Activated T-helper 1 cell treated with anti-CD3 and anti-CD28 coated beads, Interleukin-12 subunit alpha, Interleukin-12 subunit beta, Interleukin-2, Interleukin-4 antibody, amounts not matched to agents 30 ng/mL and 10 ng/mL and 1 ng/mL, durations not matched to agents 14 hours and 24 hours and 36 hours (primary cell): Measurements from ENCODE around the gene NDST1. TPM values are rescaled to one million over a fixed set of nuclear protein-coding genes. Genes with fewer than 3 reads are reported as not detected.

Experiments
- DNase-seq: peaks from one replicate; pipeline ENCODE4 v3.0.0; 2021; ENCODE audit warnings: low spot score
- H3K27ac Mint-ChIP-seq: one replicate; pipeline ENCODE4 v1.8.0; 2021; ENCODE audit warnings: mild to moderate bottlenecking, mixed read lengths
- H3K27me3 Mint-ChIP-seq: one replicate; pipeline ENCODE4 v1.8.0; 2022; ENCODE audit warnings: mild to moderate bottlenecking, moderate library complexity, mixed read lengths; ENCODE audit not compliant: insufficient read depth
- H3K36me3 Mint-ChIP-seq: one replicate; pipeline ENCODE4 v1.8.0; 2021; ENCODE audit warnings: low read depth, mixed read lengths
- H3K4me1 Mint-ChIP-seq: one replicate; pipeline ENCODE4 v1.8.0; 2021; ENCODE audit warnings: low read depth, mixed read lengths
- H3K4me3 Mint-ChIP-seq: one replicate; pipeline ENCODE4 v1.8.0; 2021; ENCODE audit warnings: mild to moderate bottlenecking, moderate library complexity, mixed read lengths
- H3K9me3 Mint-ChIP-seq: one replicate; pipeline ENCODE4 v1.8.0; 2021; ENCODE audit warnings: mixed read lengths
- intact Hi-C: fragments of 100-400 bp; cut with micrococcal nuclease; formaldehyde crosslinking; loops from one replicate; pipeline ENCODE4 v1.15.1; 2024
- total RNA-seq: library from RNA; stranded (reverse); gene quantifications from 2 replicates; pipeline ENCODE4 v1.2.3, GENCODE V29; 2022

The NDST1 gene
- total RNA-seq, 1 donor from 2014 or later, result 2.8 TPM

DNA sequence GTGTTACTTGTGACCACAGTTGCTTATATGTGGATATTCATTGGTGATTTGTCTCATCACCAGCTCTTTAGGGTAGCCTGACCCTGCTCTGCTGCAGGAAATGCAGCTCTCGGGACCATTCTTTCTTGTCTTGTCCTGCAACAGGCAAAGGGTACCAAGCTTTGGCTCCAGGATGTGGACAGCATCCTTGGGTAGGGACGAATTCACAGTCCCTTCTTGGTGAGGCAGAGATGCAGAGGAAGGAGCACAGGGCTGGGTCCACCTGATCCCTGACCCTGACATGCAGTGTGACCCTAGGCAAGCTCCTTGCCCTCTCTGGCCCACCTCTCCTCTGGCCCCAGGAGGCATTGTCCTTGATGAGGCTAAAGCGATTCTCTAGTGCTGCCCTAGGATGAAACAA lies 95.6 kb downstream of the NDST1 start:
- Mint-ChIP-seq H3K4me3 (no peak overlapping the region), H3K27ac (no peak overlapping the region), H3K4me1 (no peaks in the 10 kb centered on the region), H3K36me3 (no peaks in the 10 kb centered on the region), H3K9me3 (no peaks in the 10 kb centered on the region), H3K27me3 (no peaks in the 10 kb centered on the region)
- intact Hi-C loops, result no loop called here
- no peak for DNase-seq

DNA sequence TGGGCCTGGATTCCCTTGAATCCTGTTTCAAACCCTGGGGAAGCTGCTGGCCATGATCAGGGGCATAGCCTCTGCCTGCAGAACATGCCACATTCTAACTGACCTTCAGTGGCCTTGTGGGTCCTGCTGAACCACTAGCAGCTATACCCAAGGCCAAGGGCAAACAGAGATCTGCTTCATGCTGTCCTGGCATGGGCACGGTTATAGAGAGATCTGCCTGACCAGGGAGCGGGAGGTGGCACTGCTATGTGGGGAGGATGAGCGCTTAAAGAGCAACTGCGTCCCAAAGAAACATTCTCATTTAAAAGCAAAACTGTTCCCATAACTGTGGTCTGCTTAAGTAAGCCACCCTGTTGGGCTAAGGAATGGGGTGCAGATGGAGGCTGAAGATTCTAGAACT lies 96.1 kb downstream of the NDST1 start:
- H3K36me3 Mint-ChIP-seq, result no peaks in the 10 kb centered on the region
- no peak overlapping the region for H3K27ac Mint-ChIP-seq
- H3K4me1 Mint-ChIP-seq, result no peaks in the 10 kb centered on the region
- intact Hi-C loops, result no loop called here
- H3K9me3 Mint-ChIP-seq, result no peaks in the 10 kb centered on the region
- no peak for DNase-seq
- H3K27me3 Mint-ChIP-seq, result no peaks in the 10 kb centered on the region
- H3K4me3 Mint-ChIP-seq, result no peak overlapping the region

DNA sequence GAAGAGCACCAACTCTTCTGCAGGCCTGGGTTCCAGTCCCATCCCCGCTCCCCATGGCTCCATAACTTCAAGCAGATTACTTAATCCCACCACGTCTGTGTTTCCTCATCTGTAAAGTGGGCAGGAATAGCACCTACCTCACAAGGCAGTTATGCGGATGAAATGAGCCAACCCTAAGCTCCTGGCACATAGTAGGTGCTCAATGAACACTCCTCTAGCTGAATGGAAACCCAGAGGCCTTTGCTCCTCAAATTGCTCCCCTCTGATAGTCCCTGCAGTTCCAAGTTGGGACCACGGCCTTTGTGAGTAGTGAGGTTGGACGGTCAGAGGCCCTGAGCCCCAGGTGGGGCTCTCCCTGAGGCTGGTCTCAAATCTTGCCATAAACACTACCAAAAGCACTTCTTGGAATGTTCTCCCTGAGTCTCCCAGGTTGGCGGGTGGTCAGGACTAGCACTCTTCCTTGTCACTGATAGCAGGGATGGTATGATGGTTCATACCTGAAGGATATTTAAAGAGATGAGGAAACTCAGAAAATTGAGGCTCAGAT lies 97.0 kb downstream of the NDST1 start:
- no peaks in the 10 kb centered on the region for H3K4me1 Mint-ChIP-seq
- H3K27ac Mint-ChIP-seq, result no peak overlapping the region
- no peaks in the 10 kb centered on the region for H3K27me3 Mint-ChIP-seq
- no peak overlapping the region for H3K4me3 Mint-ChIP-seq
- no peaks in the 10 kb centered on the region for H3K36me3 Mint-ChIP-seq
- intact Hi-C loops, result no loop called here
- H3K9me3 Mint-ChIP-seq, result no peaks in the 10 kb centered on the region
- DNase-seq, result no peak

DNA sequence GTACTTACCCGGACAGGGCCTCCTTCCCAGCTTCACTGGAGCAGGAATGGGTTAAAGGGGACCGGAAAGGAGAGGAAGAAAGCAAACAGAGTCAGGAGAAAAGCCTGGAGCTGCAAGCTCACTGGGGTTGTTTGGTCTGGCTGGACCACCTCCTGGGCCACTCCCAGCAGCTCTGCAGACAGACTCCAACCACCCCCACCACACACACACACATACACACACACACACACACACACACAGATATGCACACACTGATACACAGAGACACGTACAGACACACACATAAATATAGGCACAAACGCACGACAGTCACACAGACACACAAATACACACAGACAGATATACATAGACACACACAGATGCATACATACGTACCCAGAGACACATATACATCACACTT lies 97.6 kb downstream of the NDST1 start:
- Mint-ChIP-seq H3K27me3 (no peaks in the 10 kb centered on the region), H3K9me3 (no peaks in the 10 kb centered on the region), H3K4me3 (no peak overlapping the region), H3K27ac (no peak overlapping the region), H3K4me1 (no peaks in the 10 kb centered on the region), H3K36me3 (no peaks in the 10 kb centered on the region)
- DNase-seq, result no peak
- intact Hi-C loops, result no loop called here

DNA sequence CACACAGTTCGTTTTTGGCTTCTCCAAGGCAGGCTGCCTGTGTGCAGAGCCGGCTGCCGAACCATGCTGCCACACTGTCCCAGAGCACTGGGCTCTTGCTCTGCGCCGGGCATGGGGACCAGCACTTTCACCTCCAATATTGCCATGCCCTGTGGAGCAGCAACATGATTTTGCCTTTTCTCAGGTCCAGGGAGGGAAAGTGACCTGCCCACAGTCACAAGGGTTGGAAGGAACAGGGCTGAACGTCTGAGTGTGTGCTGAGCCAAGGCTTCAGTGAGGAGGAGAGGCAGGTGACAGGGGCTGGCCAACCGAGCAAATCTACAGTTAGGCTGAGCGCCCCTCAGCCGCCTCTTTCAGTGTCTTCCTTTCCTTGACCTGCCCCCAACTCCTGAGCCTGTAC lies 98.5 kb downstream of the NDST1 start:
- Mint-ChIP-seq H3K4me3 (no peak overlapping the region), H3K27me3 (peaks cover 3% of the 10 kb centered on the region), H3K9me3 (no peaks in the 10 kb centered on the region), H3K27ac (no peak overlapping the region), H3K4me1 (no peaks in the 10 kb centered on the region), H3K36me3 (no peaks in the 10 kb centered on the region)
- DNase-seq, result no peak
- intact Hi-C loops, result no loop called here

DNA sequence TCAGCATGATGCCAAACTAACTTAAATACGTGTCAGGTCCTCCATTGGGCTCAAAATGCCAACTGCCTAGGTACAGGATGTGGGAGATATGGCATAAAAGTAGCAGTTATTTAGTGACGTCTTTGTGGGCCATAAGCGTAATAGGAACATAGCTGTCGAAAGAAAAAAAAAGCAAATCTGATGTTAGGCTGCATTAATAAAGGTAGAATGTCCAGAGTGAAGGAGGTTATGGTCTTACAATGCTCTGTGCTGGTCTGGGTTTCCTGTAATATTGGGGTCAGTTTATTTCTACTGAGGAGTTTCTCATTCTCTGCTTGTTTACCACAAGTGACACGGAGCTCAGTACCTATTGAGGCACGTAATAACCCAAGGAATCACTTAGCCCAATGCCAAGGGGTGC lies 99.2 kb downstream of the NDST1 start:
- DNase-seq, result no peak
- no peaks in the 10 kb centered on the region for H3K9me3 Mint-ChIP-seq

More for the DNA sequence above, 99.2 kb downstream of the NDST1 start:
- Mint-ChIP-seq H3K4me1 (no peaks in the 10 kb centered on the region), H3K4me3 (no peak overlapping the region), H3K36me3 (no peaks in the 10 kb centered on the region), H3K27me3 (peaks cover 3% of the 10 kb centered on the region), H3K27ac (no peak overlapping the region)
- intact Hi-C loops, result no loop called here

Other genes starting within 250 kb of the NDST1 start
- not detected in 2 replicates for gene CAMK2A, start 218.4 kb upstream of the NDST1 start, total RNA-seq
- not detected in 2 replicates for gene ARSI, start 205.2 kb upstream of the NDST1 start, total RNA-seq
- 130 and 131 TPM in 2 replicates for gene TCOF1, start 150.4 kb upstream of the NDST1 start, total RNA-seq
- gene CD74, start 95.2 kb upstream of the NDST1 start, total RNA-seq, result 440 and 444 TPM in 2 replicates
- 2,328 and 2,429 TPM in 2 replicates for gene RPS14, start 58.4 kb upstream of the NDST1 start, total RNA-seq
- gene SYNPO, start 132.5 kb downstream of the NDST1 start, total RNA-seq, result not detected in 2 replicates
- 0.49 and 0.51 TPM in 2 replicates for gene MYOZ3, start 153.1 kb downstream of the NDST1 start, total RNA-seq
- 77.5 and 81.9 TPM in 2 replicates for gene RBM22, start 192.9 kb downstream of the NDST1 start, total RNA-seq